HG03097 (cell line): ENCODE measurements around the gene SPOPL.
"Not testable (repeated sequence)": the region's sequence is repeated elsewhere in the genome, so short reads cannot be mapped to it uniquely, and the experiment has no call there.

ENCODE experiments used
- ATAC-seq: cut with Tn5 transposase; IDR thresholded peaks from one replicate; pipeline ENCODE4 v1.9.1; 2021; ENCODE audit not compliant: unreplicated experiment, low FRiP score

Gene SPOPL

DNA sequence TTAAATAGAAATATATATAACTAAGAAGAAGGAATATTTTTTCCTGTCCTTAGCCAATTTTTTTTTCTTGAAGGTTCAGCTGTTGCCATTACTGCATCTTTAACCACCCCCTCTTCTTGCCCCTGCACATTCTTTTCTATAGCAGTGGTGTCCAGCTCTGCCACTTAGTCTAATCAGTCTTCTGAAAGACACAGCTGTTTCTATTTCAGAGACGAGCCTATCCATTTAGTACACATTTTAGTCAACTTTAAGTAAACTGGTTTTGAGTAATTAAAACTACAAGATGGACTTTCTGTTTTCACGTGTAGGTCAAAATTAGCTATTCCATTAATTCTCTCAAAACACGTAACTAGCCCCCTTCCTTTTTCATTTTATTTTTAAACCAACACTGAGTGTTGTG, 21.0 kb downstream of the SPOPL start:
- ATAC-seq = no peak

DNA sequence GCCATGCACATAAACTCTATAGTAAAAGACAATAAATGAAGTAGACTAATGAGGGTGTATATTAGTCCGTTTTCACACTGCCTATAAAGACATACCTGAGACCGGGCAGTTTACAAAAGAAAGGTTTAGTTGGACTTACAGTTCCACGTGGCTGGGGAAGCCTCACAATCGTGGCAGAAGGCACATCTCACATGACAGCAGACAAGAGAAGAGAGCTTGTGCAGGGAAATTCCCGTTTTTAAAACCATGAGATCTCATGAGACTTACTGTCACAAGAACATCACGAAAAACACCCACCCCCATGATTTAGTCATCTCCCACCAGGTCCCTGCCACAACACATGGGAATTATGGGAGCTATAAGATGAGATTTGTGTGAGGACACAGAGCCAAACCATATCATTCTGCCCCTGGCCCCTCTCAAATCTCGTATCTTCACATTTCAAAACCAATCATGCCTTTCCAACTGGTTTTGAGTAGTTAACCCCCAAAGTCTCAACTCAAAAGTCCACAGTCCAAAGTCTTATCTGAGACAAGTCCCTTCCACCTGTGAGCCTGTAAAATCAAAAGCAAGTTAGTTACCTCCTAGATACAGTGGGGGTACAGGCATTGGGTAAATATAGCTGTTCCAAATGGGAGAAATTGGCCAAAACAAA, 21.6 kb downstream of the SPOPL start:
- not testable (repeated sequence) for ATAC-seq

DNA sequence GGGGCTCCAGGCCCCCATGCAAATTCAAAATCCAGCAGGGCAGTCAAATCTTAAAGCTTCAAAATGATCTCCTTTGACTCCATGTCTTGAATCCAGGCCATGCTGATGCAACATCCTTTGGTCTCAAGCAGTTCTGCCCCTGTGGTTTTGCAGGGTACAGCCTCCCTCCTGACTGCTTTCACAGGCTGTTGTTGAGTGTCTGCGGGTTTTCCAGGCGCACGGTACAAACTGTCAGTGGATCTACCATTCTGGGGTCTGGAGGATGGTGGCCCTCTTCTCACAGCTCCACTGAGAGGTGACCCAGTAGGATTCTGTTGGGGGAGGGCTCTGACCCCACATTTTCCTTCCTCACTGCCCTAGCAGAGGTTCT, 22.1 kb downstream of the SPOPL start:
- not testable (repeated sequence) for ATAC-seq

DNA sequence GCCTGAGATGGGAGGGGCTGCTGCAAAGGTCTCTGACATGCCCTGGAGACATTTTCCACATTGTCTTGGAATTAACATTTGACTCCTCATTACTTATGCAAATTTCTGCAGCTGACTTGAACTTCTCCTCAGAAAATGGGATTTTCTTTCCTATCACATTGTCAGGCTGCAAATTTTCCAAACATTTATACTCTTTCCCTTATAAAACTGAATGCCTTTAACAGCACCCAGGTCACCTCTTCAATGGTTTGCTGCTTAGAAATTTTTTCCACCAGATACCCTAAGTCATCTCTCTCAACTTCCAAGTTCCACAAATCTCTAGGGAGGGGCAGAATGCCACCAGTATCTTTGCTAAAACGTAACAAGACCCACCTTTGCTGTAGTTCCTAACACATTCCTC, 22.8 kb downstream of the SPOPL start:
- not testable (repeated sequence) for ATAC-seq

DNA sequence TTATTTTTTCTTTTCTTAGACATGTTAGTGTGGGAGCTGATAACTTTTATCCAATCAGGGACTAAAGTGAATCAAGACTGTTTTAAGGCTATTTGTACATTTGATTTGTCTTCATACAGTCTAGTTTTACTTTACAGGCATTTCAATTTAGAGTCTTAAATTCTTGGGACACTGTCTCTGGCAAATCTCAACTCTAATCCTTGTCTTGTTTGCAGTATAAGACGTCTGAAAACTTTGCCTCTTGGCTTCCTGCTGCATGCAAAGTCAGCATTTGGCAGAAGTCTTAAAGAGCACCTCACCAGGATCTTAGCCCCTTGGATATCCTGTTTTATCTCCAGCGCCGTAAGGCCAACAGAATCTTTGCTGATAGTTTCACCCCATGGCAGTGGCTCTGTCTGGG, 30.3 kb downstream of the SPOPL start:
- ATAC-seq = no peak

DNA sequence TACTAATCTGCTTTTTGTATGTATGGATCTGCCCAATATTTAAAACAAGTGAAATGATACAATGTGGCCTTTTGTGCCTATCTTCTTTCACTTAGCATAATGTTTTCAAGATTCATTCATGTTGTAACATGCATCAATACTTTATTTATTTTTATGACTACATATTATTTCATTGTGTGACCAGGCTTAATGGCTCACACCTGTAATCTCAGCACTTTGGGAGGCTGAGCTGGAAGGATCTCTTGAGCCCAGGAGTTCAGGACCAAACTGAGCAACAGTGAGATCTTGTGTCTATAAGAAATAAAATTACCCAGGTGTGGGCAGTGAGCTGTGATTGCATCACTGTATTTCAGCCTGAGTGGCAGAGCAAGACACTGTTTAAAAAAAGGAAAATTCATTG, 33.2 kb downstream of the SPOPL start:
- ATAC-seq = no peak

DNA sequence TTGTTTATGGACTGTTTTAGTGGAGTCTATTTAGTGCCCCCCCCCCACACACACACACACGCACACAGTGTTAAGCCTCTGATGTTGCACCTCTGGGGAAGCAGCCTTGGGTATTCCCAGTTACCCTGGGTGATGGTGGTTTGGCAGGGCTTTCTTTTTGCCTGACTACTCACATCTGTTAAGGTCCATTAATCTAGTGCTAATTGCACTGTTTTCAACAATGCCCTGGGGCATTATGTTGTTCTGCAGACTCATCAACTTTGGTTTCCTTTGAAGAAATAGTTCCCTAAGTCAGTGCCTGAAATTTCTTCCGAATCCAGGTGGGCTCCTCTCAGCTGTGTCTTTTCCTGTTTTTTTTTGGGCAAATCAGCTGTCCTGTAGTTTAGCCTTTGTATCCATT, 34.7 kb downstream of the SPOPL start:
- ATAC-seq = peak; percentile 77

DNA sequence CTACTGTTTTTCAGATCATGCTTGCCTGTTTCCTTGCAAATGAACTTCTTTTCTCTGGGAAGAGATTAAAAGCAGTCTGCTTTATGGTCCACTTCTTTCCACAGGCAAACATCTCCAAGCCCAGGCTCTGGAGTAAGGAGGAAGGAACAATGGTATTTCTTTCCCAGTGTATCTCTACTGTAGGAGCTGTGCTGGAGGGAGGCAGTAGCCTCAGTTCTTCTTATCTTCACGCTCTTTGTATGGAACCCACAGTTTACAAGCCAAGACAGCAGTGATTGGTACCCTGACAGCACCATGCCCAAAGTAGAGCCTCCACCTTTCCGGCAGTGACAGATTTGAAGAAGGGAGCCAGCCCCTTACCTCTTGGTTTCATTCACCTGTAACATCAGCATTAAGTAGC, 35.2 kb downstream of the SPOPL start:
- no peak for ATAC-seq

DNA sequence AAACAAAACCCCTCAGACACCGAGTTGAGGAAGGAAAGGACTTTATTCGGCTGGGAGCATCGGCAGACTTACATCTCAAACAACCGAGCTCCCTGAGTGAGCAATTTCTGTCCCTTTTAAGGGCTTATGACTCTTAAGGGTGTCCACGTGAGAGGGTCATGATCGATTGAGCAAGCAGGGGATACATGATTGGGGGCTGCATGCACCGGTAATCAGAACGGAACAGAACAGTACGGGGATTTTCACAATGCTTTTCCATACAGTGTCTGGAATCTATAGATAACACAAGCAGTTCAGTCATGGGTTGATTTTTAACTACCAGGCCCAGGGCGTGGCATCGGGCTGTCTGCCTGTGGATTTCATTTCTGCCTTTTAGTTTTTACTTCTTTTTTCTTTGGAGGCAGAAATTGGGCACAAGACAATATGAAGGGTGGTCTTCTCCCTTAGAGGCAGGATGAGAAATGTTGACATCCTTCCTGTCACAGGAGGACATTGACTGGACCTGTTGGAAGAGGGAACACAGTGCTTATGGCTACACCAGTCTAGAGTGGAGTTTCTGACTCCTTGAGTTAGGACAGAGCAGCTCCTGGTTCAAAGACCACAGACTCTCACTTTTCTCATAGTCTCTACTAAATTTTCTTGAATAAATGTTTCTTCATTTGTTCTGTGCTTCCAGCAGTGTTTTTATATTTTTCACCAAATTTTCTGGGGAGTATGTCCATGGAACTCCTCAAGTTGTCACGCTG, 35.8 kb downstream of the SPOPL start:
- no peak for ATAC-seq

DNA sequence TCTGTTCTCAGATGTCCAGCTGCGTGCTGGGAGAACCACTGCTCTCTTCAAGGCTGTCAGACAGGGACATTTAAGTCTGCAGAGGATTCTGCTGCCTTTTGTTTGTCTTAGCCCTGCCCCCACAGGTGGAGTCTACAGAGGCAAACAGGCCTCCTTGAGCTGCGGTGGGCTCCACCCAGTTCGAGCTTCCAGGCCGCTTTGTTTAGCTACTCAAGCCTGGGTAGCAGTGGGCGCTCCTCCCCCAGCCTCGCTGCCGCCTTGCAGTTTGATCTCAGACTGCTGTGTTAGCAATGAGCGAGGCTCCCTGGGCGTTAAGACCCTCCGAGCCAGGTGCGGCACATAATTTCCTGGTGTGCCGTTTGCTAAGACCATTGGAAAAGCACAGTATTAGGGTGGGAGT, 42.6 kb downstream of the SPOPL start:
- not testable (repeated sequence) for ATAC-seq

DNA sequence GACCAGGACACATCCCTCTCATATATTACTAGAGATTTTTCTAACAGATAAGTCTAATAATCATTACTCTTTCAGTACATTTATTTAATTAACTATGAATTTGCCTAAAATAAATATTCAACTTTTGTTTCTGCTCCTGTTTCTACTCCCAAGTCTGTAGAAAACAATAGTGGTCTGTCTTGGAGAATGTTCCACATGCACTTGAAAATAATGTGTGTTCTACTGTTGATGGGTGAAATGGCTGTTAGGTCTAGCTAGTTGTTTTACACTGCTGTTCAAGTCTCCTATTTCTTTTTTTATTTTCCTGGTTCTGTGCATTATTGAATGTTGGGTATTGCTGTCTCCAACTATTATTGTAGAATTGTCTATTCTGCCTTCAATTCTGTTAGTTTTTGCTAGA, 47.2 kb downstream of the SPOPL start:
- no peak for ATAC-seq

DNA sequence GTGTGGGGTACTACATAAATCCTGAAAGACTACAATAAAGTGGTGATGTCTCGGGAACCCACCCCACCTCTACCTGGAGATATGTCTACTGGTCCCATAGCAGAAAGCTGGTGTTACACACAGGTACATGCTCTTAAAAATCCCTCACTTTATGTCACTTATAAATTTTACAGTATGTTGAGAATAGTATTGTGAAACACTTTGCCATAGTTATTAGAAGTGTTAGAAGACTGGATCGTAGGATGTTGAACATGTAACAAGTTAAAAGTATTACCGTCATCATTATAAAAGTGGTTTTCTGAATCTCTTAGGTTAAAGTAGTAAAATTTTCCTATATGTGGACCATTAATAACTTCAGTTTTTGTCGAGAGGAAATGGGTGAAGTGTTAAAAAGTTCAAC, 48.6 kb downstream of the SPOPL start:
- no peak for ATAC-seq

DNA sequence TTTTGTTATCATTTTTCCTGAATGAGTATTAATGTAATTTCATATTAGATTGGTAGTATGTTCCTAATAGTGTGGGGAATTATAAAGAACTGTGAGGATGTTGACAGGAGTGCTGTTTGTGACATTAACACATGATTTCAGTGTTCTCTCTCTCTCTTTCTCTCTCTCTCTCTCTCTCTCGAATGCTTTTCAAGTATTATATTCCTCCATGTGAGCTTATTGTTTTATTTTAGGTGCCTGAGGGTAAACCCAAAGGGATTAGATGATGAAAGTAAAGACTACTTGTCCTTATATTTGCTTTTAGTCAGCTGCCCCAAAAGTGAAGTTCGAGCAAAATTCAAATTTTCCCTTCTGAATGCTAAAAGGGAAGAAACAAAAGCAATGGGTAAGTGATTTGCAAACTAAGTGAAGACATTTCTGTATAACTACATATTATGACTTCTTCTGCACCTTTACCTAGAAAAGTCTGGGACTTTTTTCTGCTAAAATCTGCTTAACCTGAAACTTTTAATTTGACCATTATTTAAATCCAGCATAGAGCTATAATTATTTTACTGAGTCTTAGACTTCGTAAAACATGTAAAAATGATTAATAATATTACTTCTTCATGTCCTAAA, 49.2 kb downstream of the SPOPL start:
- ATAC-seq = no peak

DNA sequence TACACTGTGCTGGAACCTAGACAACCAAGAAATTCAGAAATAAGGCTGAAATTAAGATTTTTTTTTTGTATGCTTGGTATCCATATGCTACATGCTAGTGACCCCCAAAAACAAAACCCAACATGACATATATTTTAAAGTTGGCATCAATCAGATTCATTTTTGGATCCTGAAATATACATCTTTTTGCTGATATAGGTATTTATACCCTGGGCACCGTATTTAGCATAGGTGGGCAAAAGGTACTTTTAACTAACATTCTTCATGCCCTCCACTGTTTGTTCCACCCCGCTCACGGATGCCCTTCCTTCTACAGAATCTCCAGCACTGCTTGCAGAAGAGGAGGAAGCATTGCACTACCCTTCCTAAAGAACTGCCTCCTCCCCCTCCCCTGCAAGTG, 52.6 kb downstream of the SPOPL start:
- ATAC-seq = no peak

DNA sequence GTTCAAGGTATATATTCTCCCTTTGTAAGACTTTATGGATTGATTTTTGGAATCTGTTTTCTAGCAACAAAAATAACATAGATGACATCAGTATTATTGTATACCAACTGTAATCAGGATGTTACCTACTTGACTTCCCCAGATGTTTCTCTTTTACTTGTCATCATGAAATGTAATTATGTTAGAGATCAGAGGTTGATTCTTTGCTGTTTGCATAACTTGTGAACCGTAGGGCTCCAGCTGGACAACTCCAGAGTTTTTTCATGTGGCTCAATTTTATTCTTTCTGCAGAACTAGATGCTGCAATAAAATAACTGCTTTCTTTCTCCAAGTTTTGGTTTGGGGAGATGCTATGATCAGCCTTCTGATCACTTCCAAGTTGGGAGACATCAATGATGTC, 58.1 kb downstream of the SPOPL start:
- ATAC-seq = no peak

DNA sequence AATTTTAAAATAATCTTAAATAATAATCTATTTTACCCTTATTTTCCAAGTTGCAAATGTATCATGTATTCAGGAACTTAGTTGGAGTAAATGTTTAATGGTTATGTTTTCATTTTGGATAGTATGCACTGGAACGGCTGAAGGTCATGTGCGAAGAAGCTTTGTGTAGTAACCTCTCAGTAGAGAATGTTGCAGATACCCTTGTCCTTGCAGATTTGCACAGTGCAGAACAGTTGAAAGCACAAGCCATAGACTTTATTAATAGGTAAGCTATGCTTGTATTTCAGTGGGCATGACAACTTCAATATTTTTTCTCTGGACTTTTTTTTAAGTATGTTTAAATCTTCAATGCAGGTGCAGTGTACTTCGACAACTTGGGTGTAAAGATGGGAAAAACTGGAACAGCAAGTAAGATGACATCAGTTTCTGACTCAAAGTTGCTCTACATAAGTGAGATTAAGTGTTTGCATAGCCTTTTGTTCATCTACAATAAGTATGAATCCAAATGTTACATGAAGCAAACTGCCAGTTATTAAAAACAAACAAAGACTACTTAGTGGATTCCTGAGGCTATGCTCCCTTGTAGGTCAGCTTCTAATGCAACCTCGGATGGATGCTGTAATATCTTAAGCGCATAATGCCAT, 63.1 kb downstream of the SPOPL start:
- no peak for ATAC-seq

DNA sequence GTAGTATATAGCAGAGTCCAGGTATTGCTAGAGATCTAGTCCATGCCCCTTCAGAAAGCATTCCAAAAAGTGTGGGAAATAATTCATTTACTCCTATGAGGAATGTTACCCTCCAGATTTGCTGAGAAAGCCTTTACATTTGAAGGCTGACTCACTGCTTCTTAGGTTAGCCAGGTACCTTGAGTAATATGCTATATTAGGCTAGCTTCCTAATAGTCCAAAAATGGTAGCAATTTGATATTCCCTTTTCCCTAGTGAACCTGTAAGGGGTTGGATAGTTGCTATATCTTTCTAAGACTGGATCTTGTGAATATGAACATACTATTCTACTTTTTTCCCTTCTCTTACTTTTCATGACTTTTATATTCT, 63.6 kb downstream of the SPOPL start:
- ATAC-seq = no peak

DNA sequence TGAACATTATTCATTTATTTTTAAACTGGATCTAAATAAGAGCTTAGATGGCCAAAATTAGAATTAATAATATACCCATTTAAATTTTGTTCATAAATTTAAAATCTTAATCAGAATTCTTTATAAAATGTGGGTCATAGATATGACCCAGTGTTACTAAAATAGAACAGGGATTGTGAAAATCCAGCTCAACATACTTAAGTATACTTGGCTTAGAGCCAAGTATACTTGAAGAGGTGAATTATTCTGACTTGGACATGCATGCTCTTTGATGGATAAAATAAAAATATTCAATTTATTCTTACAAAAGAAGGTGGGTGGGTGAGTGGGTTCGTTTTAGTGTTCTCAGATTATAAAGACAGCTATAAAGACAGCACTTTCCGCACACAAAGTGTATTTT, 70.7 kb downstream of the SPOPL start:
- ATAC-seq = no peak

DNA sequence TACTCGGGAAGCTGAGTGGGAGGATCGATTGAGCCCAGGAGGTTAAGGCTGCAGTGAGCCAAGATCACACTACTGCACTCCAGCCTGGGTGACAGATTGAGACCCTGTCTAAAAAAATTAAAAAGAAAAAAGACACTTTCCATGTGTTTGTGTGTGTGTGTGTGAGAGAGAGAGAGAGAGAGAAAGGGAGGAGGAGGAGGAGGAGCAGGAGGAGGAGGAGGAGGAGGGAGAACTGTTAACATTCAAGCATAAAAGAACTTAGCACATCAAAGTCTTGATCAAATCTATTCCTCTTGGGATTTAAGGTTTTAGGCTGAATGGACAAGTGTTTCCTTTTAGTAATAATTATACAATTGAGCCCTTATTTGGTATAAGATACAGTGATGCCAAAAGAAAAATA, 75.5 kb downstream of the SPOPL start:
- ATAC-seq = no peak

DNA sequence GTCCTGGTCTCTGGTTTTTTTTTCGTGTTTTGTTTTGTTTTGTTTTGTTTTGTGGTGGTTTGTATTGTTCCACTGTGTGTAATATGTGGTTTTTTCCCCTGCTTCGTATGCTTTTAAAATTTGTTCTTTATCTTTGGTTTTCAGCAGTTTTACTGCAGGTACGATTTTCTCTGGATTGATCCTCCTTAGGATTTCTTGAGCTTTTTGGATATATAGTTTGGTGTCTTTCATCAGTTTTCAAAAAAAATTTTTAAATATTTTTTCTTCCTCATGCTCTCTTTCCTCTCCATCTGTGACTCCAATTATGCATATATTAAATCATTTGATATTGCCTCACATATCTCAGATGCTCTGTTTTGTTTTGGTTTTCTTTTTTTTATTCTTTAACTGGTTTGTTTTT, 78.0 kb downstream of the SPOPL start:
- ATAC-seq = no peak

DNA sequence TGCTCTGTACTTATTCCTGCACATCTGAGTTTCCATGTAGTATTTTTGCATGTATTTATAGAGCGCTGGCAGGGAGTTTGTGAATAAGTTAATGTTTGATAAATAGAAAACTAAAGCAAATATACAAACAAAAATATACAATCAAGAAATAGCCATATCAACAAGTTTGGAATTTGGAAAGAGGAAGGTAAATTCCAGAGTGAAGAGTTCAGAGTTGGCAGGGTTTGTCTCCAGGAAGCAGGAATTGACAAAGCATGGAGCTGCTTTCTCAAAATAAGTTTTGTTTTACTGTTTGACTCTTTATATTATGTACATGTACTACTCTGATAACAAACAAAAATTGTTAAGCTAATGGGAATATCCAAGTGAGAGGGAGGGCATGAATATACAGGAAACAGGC, 80.3 kb downstream of the SPOPL start:
- no peak for ATAC-seq

DNA sequence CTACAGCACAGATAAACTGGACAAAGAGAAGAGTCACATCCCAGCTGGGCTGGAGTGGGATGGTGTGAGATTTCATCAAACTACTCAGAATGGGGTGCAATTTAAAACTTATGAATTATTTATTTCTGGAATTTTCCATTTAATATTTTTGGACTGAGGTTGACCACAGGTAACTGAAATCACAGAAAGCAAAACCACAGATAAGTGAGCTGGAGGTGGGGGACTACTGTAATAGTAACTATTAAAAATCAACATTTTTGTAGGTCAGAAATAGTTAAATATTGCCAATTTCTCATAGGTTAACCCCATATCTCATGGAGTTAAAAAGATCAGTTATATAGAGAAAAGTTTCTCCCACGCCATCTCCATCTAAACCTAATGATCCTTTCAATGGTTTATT, 88.1 kb downstream of the SPOPL start:
- ATAC-seq = no peak
